ENCODE results near the gene ZGLP1.

The ZGLP1 gene

DNA sequence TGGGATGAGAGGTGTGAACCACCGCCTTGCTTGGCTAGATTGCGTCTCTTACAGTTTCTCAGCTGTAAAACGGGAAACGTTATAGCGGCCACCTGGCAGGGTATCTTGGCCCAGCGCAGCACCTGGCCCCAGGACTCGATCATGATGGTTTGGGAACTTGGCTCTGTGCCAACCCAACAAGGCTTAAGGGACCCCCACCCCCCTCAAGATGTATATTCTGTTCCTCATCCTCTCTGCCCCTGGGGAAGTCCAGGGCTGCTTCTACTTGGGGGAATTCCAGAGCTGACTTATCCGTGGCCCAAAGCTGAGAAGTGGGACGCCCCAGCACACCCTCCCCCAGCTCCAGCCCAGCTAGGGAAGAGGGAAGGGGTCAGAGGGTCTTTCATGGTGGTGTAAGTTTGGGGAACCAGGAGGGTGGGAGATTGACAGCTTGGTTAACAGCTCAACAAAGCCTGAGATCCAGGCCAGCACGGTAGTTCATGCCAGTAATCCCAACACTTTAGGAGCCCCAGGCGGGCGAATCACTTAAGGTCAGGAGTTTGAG, 38.0 kb downstream of the ZGLP1 start:
- no peak for FAIRE-seq

GRCh38 chr19:10270616-10271394, 38.8 kb downstream of the ZGLP1 start, which contains the start of gene ICAM1:
Gene ICAM1 (plus strand): TSS chr19:10271120. CDS start chr19:10271160, 40 bp downstream.
- no peak for FAIRE-seq

GRCh38 chr19:10270180-10270615, 39.4 kb downstream of the ZGLP1 start:
- no peak for FAIRE-seq

GRCh38 chr19:10269333-10270179, 40.1 kb downstream of the ZGLP1 start:
- FAIRE-seq = no peak

DNA sequence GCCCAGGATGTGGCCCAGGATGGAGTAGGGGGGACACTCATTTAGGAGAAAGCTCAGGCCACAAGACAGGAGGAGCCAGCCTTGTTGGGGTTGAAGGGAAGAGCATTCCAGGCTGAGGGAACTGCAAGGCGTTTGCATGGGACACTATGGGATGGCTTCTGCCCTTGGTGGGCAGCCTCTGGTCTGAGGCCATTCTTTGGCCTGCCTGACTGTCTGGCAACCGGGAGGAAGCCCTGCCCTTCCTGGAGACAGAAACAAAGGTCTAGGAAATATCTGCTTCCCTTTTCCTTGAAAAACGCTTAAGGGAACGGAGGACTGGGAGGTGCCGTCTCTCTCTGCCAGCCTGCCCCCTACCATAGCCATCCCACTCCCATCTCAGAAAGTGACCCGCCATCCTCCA, 41.5 kb downstream of the ZGLP1 start:
- no peak for FAIRE-seq

DNA sequence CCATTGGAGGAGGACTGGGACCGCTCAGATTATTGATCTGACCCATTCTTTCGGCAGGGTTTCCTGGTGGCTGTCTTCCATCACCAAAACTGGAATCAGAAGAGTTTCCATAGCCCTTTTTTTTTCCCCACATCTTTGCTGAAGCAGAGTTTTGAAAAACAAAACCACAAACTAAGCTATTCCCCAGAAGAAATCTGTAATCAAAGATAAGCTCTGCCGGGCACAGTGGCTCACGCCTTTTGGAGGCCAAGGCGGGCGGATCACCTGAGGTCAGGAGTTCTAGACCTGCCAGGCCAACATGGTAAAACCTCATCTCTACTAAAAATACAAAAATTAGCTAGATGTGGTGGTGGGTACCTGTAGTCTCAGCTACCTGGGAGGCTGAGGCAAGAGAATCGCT, 42.9 kb downstream of the ZGLP1 start:
- FAIRE-seq = no peak

GRCh38 chr19:10262771-10263170, 46.8 kb downstream of the ZGLP1 start:
- no peak for FAIRE-seq

GRCh38 chr19:10260141-10260584, 49.5 kb downstream of the ZGLP1 start:
- FAIRE-seq = no peak

DNA sequence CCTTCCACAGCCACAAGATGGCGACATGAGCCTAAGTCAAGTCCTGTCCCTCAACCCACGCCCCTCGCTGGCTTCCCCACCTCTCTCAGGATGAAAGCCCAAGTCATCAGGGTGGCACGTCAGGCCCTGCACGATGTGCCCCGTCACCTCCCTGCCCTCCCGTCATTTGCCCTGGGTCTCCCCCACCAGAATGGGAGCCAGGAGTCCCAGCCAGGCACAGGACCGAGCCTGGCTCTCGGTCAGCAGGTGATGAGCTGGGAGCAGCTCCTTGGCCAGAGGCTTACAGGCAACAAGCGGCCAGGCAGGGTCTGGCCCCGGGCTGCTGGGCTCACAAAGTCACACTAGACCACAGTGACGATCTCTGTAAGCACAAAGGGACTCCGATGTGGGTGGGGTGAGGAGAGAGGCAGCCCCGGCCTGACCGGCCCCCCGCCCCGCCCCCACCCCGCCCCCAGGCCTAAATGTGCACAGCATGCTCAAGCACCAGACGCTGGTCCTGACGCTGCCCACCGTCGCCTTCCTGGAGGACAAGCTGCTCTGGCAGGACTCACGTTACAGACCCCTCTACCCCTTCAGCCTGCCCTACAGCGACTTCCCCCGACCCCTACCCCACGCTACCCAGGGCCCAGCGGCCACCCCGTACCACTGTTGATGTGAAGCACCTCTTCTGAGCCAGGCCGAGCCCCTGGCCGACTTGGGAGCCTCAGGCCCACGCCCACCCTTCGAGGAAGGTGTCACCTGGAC, 50.3 kb downstream of the ZGLP1 start:
- no peak for FAIRE-seq

GRCh38 chr19:10258080-10258710, 51.4 kb downstream of the ZGLP1 start:
- no peak for FAIRE-seq

- FAIRE-seq = no peak
Observed at GRCh38 chr19:10256970-10257615, 52.5 kb downstream of the ZGLP1 start.

GRCh38 chr19:10256551-10256950, 53.1 kb downstream of the ZGLP1 start:
- no peak for FAIRE-seq

GRCh38 chr19:10255358-10255757, 54.3 kb downstream of the ZGLP1 start:
- FAIRE-seq = no peak
